Fibroblast of the aortic adventitia (primary cell): ENCODE measurements around the gene RETREG3. TPM values are rescaled to one million over a fixed set of nuclear protein-coding genes. Genes with fewer than 3 reads are reported as not detected.

Experiments used
- DNase-seq: peaks from one replicate; pipeline ENCODE4 v3.0.0-alpha.2; 2010; ENCODE audit warnings: low read depth
- H3K4me3 ChIP-seq: 2 replicates; pipeline ENCODE4 v1.5.1; 2011; ENCODE audit warnings: low read depth, mild to moderate bottlenecking, control low read depth, low read length, moderate library complexity
- total RNA-seq: library from RNA; depleted of rRNA; stranded (reverse); fragments of >200 nt; gene quantifications from 2 replicates; pipeline ENCODE4 v1.2.3, GENCODE V29; 2012; ENCODE audit warnings: low replicate concordance
- TF ChIP-seq, protein P1 (sequence below): IDR thresholded peaks from 2 replicates; pipeline ENCODE4 v1.5.1; 2011; ENCODE audit warnings: mild to moderate bottlenecking, low read length, control low read depth, inconsistent platforms; ENCODE audit not compliant: insufficient read depth

Gene RETREG3
- total RNA-seq, 1 donor = 52.6 TPM

GRCh38 chr17:42577532-42578281 is 31.5 kb downstream of the RETREG3 start, which contains the start of gene PSMC3IP:
Gene PSMC3IP, minus strand, starts transcription at chr17:42577729. Its CDS starts 43 bp downstream, at chr17:42577686.
- TF ChIP-seq, protein P1, sequence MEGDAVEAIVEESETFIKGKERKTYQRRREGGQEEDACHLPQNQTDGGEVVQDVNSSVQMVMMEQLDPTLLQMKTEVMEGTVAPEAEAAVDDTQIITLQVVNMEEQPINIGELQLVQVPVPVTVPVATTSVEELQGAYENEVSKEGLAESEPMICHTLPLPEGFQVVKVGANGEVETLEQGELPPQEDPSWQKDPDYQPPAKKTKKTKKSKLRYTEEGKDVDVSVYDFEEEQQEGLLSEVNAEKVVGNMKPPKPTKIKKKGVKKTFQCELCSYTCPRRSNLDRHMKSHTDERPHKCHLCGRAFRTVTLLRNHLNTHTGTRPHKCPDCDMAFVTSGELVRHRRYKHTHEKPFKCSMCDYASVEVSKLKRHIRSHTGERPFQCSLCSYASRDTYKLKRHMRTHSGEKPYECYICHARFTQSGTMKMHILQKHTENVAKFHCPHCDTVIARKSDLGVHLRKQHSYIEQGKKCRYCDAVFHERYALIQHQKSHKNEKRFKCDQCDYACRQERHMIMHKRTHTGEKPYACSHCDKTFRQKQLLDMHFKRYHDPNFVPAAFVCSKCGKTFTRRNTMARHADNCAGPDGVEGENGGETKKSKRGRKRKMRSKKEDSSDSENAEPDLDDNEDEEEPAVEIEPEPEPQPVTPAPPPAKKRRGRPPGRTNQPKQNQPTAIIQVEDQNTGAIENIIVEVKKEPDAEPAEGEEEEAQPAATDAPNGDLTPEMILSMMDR = peak; percentile 42
- peak; percentile 93 for DNase-seq
- peak within 1 kb of the TSS; percentile 75 for H3K4me3 ChIP-seq

- peak overlapping the region; percentile 69 for H3K4me3 ChIP-seq
- TF ChIP-seq, protein P1 = no peak
- DNase-seq = no peak
Measured at GRCh38 chr17:42577140-42577531, 32.0 kb downstream of the RETREG3 start.

DNA sequence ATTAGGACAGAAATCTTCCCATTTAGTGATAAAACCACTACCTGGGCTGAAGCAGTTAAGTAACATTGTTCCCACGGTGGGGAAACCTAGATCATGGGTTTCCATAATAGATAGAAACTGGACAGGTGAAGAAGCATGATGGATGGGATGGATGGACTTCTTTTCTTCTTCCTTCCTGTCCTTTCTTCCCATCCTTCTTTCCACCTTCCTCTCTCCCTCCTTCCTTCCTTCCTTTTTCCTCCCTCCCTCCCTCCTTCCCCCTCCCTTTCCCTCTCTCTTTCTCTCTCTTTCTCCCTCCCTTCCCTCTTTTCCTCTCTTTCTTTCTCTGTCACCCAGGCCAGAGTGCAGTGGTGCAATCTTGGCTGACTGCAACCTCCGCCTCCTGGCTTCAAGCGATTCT is 34.7 kb downstream of the RETREG3 start:
- no peak overlapping the region for H3K4me3 ChIP-seq
- no peak for DNase-seq
- TF ChIP-seq, protein P1 = no peak

- no peak overlapping the region for H3K4me3 ChIP-seq
- TF ChIP-seq, protein P1 = no peak
- no peak for DNase-seq
Measured at GRCh38 chr17:42573095-42573494, 36.1 kb downstream of the RETREG3 start.

- peak; percentile 14 for DNase-seq
- TF ChIP-seq, protein P1 = no peak
Measured at GRCh38 chr17:42571435-42572225, 37.5 kb downstream of the RETREG3 start.

DNA sequence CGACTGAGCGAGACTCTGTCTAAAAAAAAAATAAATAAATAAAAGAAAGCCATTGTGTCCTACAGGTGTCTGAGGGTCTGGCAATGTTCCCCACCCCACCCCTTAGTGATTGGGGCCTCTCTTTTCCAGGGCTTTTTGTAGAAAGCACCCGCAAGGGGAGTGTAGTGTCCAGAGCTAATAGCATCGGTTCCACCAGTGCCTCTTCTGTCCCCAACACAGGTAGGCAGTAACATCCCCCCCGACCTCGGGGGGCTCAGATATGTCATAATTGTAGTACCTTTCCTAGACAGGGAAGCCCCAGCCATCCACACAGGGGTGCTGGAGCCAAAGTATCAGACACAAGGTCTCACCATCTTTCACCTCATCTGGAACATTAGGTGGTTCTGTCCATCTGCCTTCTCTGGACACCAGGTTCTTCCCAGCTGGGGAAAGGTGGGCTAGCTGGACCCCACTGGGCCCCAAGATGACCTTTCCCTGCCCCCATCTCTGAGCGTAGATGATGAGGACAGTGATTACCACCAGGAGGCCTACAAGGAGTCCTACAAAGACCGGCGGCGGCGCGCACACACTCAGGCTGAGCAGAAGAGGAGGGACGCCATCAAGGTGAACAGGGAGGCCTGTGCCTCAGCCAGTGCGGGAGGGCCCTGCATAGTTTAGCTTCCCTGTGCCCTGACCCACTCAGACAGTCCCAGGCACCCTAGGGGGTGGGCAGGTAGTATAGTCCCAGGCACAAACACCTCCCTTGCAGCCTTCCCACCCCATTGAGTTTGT is 40.6 kb downstream of the RETREG3 start:
- peak overlapping the region; percentile 13 for H3K4me3 ChIP-seq
- TF ChIP-seq, protein P1 = no peak
- no peak for DNase-seq

More at GRCh38 chr17:42571435-42572225, 37.5 kb downstream of the RETREG3 start:
- H3K4me3 ChIP-seq = no peak overlapping the region
